ENCODE results near the gene SAP25.

The SAP25 gene

DNA sequence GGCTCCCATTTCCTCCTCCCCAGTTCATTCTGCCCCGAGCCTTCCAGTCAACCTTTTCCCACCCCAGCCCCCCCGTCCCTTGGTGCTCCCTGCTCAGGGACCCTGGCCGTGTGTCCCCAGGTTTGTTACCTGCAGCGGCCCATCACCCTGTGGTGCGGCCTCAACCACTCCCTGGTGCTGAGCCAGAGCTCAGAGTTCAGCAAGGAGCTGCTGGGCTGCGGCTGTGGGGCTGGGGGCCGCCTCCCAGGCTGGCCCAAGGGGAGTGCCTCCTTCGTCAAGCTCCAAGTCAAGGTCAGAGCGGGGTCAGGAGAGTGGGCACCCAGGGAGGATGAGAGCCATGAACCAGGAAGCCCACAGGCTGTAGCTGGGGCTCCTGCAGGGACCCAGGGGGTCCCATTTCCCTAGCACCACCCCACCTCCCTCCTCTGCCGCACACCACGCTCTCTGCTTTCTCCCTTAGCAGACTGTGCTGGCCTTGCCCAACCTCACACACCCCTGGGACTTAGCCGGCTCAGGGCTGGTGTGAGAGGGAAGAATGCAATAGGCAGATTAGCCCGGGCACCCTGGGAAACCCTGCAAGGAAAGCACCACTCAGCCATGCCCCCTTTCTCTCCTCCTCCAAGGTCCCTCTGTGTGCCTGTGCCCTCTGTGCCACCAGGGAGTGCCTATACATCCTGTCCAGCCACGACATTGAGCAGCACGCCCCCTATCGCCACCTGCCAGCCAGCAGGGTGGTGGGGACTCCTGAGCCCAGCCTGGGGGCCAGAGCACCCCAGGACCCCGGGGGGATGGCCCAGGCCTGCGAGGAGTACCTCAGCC lies 26.4 kb upstream of the SAP25 start:
- DNase-seq (ENCODE audit: low read depth) = no peak
- H3K4me3 ChIP-seq (ENCODE audit: low read depth, low read length) = no peak overlapping the region

DNA sequence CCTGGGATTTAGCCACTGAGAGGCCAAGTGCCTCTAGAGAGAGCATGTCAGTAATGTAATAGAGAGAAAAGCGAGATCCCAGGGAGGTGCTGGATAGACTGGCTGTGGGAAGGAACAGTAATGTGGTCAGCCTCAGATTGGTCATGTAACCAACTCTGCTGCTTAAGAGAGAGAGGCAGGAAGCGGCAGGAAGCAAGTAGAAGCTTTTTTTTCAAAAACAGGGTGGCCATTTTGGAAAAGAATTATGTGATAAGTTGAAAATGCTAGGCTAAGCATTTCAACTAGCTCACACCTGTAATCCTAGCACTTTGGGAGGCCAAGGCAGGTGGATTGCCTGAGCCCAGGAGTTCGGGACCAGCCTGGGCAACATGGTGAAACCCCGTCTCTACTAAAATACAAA lies 24.7 kb upstream of the SAP25 start:
- DNase-seq (ENCODE audit: low read depth) = no peak

DNA sequence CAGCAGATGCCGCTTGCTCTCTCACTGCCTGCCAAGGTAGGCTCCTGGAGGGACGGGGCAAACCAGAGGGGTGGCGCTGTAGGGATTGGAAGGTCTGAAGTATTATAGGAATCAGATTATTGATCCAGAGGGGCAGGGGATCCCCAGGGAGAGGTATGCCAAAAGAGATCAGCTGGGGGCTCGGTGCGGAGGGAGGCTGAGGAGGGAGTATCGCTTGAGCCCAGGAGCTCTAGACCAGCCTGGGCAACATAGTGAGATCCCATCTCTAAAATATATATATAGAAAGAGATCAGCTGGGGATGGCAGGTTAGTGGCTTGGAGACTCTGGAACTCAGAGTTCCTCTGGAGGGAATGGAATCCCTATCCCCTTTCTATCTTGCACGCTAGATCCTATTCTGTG lies 21.5 kb upstream of the SAP25 start:
- no peak for DNase-seq (ENCODE audit: low read depth)
- no peak overlapping the region for H3K4me3 ChIP-seq (ENCODE audit: low read depth, low read length)

More for the DNA sequence above, 24.7 kb upstream of the SAP25 start:
- no peak overlapping the region for H3K4me3 ChIP-seq (ENCODE audit: low read depth, low read length)

DNA sequence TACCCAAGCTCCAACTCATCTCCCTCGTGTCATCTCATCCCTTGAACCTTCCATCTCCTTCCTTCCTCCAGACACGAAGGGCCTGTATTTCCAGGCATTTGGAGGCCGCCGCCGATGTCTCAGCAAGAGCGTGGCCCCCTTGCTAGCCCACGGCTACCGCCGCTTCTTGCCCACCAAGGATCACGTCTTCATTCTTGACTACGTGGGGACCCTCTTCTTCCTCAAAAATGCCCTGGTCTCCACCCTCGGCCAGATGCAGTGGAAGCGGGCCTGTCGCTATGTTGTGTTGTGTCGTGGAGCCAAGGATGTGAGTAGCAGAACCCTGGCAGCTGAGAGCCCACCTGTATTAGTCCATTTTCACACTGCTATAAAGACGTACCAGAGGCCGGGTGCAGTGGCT lies 17.9 kb upstream of the SAP25 start:
- no peak overlapping the region for H3K4me3 ChIP-seq (ENCODE audit: low read depth, low read length)
- DNase-seq (ENCODE audit: low read depth) = no peak

DNA sequence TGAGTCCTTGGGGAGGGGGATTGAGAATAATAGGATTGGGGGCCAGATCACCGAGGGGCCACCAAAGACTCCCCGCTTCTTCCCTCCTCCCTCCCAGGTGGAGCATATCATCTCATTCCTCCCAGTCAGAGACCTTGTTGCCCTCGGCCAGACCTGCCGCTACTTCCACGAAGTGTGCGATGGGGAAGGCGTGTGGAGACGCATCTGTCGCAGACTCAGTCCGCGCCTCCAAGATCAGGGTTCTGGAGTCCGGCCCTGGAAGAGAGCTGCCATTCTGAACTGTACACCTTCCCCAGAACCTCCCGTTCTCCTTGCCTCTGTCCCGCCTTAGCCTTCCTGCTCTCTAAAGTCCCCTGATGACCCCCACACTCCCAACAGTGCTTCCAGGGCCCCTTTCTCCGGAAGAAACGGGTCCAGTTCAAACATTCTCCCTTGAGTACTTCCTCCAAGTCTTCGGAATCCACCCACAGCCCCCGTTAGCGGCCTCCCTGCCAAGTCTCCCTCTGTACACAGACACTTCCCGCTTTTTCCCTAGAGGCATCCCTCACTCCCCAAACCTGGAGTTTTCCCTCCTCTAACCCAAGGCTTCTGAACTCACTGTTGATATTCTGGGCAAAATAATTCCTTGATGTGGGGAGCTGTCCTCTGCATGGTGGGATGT lies 16.5 kb upstream of the SAP25 start:
- H3K4me3 ChIP-seq (ENCODE audit: low read depth, low read length) = no peak overlapping the region
- DNase-seq (ENCODE audit: low read depth) = no peak

DNA sequence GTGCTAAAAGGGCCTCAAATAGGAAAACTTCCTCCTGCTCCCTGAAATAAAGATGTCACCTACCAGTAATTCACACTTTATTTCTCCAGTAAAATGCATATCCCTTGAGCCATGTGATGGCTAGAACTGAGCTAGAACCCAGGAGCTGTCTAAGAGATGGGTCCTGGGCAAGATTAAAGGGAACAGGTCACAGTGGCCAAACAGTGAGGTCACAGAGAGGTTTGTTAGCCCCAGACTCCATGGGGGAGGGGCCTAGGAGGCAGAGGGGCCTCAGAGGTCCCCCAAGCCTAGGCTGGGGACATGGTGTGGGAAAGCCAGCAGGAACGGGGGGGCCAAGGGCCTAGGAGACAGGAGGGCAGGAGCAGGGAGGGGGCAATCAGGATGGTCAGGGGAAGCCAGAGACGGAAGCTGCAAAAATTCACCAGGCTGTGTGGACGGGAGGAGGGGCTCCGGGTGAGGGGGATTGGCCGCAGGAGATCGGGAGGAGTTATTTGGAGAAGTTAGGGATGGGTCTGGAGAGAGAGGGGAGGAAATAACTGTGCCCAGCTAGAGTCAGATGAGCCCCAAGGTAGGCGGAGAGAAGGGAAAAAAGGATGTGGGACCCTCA lies 15.7 kb upstream of the SAP25 start:
- no peak for DNase-seq (ENCODE audit: low read depth)

DNA sequence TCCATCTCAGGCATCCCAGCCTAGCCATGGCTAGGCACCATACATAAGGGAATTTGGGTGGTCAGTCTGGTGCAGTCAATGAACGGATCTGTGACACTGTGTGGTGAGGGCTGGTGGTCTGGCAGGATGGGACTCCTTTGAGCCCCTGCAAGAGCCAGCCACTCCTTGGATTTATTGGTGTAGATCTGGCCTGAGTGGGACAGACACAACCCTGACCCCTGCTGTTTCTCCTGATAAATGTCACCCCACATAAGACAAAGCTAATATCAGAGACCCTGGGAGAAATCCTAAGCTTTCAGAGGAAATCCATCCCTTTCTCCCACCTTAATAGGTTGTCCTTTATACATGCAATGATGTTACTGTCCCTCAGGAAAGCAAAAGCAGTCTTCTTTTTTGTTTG lies 14.7 kb upstream of the SAP25 start:
- no peak for DNase-seq (ENCODE audit: low read depth)
- no peak overlapping the region for H3K4me3 ChIP-seq (ENCODE audit: low read depth, low read length)

More for the DNA sequence above, 15.7 kb upstream of the SAP25 start:
- H3K4me3 ChIP-seq (ENCODE audit: low read depth, low read length) = no peak overlapping the region

DNA sequence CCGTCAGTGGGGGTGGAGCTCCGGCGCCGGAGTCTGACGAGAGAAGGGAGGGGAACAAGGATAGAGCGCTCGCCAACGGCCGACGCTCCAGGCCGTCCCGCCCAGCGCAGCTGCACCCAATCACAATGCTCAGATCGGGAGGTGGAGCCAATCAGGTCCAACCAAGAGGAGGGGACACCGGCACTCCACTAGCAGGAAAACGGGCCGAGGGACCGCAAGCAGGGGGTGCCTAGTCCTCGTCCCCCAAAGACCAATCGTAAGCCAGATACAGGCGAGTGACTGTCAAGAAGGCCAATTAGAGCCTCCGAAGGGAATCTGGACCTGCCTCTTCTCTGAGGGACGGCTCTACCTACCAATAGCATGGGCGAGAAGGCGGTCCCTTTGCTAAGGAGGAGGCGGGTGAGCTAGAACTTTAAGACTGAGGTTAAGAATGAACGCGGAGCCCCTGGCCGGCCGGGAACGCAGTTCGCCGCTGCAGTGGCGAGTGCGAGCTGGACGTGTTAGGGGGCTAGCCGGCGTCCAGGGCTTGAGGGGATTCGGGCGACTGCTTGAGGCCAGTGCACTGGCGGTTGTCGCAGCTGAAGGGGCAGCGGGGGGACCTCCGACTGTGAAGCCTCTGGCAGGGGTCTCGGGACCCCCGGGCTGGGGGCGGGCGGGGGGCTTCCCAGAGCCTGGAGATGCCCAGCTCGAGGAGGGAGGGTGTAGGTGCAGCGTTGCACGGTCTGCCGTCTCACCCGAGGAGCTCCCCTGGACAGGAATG lies 12.7 kb upstream of the SAP25 start, which contains the start of gene FBXO24:
FBXO24 (plus strand) TSS at position 63 of the 760 bp plus-strand sequence; CDS start at position 361, 298 bp downstream.
- peak; percentile 100 for DNase-seq (ENCODE audit: low read depth)
- H3K4me3 ChIP-seq (ENCODE audit: low read depth, low read length) = peak within 1 kb of the TSS; percentile 96

DNA sequence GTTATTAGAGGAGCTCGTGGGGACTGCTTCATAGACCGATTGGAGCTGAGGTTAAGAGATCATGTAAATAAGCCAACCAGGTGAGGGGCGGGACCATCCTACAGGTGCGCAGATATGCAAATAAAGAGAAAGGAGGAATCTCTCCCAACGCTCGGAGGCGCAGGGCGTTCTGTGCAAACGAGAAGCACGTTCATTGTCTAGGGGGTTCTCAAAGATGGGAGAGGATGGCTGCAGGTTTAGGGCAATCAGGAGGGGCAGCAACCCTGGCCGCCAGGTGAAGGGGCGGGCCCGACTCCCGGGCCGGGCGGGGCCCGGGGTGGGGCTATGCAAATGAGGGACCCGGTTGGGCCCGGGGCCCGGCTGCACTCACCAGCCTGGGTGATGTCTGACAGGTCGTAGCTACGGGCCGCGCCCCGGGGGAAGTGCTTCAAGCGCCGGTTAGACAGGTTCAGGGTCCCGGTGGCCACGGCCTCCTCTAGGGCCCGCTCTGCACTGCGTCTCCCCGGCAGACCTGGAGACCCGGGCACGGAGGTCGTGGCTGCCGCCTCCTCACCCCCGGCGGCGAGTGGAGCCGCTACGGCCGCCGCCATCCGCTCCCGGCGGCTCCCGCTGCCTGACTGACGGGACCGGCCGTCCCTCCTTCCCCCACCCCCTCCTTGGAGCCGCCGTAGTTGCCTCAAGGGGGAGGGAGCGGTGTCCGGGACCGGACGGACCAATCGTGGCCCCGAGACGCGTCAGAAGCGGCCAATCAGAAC lies 12.0 kb upstream of the SAP25 start, which contains the start of gene LRCH4:
LRCH4 (minus strand) TSS at position 619 of the 755 bp plus-strand sequence; CDS start at position 590, 29 bp downstream.
- peak within 1 kb of the TSS; percentile 96 for H3K4me3 ChIP-seq (ENCODE audit: low read depth, low read length)

DNA sequence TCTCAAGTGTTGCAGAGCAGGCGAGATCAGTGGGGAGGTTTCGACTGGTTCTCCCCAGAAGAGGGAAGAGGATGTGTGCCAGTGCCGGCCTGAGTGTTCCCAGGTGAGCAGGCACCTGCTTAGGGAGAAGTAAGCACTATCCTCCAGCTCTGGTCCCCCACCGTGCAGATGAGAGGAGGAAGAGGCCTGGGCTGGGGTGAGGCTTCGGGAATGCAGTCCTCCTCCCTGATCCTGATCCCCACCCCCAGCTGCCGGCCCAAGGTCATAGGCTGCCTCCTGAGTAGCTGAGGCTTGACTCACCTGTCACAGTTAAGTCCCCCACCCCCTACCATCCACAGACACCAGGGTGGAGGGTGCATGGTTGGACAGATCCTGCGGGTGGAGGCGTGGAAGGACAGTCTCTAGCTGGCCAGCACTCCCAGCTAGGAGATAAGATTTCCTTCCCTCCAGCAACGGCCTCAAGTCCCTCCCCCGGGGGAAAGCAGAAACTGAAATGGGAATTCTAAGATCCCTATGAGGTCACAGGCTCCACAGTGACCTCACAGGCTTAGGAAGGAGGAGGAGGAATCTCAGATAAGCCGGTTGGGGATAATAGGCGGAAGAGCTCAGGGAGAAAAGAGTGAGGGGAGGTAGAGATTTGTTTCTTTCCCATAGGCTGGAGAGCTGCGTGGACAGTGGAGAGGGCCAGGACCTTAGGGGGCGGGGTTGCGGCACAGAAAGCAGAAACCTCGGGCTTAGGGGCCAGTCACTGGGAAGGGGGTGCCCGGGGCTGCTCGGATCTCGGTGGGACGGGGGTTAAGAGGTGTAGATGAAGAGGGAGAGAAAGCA lies 11.2 kb upstream of the SAP25 start:
- H3K4me3 ChIP-seq (ENCODE audit: low read depth, low read length) = peak overlapping the region; percentile 96
- no peak for DNase-seq (ENCODE audit: low read depth)

More for the DNA sequence above, 12.0 kb upstream of the SAP25 start, which contains the start of gene LRCH4:
- no peak for DNase-seq (ENCODE audit: low read depth)

DNA sequence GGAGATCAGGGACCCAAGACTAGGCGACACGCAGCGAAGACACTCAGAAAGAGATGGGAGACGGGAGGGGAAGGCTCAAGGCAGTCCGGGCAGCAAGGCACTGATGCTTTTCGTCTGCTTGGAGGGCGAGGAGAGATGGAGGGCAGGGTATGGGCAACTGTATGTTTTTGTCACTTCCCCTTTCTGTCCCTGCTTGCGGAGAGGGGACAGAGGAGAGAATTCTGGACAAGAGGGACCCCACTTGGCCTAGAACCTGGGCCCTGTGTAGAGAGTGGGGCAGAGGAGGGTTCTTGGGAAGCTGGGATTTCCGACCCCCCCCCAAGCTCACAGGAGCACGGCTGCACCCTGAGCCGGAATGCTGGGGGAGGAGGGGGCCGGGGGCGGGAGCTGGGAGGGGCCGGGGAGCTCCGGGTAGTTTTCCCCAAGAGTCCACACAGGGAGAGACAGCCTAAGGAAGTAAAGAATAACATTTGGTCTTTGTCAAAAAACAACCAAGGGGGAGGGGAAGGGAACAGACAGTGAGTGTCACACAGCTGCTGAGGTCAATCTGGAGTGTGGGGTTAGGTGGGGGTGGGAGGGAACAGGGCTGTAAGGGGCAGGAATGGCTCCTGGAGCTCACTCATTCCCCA lies 10.5 kb upstream of the SAP25 start:
- no peak for DNase-seq (ENCODE audit: low read depth)
- H3K4me3 ChIP-seq (ENCODE audit: low read depth, low read length) = peak overlapping the region; percentile 96

DNA sequence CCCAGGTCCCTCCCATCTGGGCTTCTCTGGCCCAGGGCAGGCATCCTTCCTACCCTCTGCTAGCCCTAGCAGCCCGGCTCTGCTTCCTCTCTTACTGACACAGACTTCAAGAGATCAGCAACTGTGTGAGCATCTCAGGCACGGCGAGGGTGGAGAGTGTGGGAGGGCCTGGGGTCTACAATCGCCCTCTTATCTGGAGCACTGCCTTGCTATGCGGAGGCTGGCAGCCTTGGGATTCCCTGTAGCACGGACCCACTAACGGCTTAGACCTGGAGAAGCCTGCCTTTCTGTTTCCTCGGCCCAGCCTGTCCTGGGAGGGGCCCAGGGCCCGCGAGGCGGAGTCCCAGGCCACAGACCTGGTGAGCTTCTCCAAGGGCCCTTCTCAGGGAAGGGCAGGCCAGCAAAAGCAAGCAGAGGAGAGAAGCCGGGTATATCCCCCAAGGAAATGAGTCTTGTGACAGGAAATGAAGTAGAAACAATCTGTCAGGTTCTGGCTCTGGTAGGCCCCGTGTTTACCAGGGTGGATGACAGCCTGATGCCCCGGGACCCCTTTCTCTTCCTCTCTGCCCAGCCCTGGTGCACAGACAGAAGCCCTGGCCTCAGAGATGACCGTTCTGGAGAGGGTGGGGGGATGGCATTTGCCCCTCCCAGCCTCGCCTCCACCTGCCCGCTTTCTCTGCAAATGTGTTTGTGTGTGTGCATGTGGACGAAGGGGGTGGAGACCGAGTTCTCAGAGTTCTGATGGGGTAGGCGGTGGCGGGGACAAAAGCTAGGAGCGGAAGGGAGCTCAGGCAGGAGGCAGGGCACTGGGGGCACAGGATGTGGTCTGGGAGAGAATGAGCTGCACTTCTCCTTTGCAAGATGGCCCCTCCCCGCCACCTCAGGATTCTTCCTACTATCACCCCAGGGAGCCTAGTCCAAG lies 9.7 kb upstream of the SAP25 start:
- DNase-seq (ENCODE audit: low read depth) = no peak
- H3K4me3 ChIP-seq (ENCODE audit: low read depth, low read length) = peak overlapping the region; percentile 96

DNA sequence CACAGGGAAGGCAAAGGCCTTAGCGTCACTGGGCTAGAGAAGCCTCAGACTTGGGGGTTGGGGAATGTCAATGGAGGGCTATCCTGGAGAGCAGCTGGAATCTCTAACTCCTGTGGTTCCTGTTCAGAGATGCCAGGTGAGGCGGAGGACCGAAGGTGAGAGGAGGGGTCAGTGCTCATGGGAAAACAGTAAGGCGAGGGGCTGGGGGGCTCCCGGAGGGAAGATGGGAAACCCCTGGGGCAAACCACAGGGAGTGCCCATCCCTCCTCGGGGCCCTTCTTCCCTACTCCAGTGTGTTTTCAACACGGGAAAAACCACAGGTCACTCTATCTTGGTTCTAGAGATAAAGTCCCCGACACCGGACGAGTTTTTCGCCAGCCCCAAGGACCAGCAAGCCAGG lies 8.9 kb upstream of the SAP25 start:
- no peak overlapping the region for H3K4me3 ChIP-seq (ENCODE audit: low read depth, low read length)

DNA sequence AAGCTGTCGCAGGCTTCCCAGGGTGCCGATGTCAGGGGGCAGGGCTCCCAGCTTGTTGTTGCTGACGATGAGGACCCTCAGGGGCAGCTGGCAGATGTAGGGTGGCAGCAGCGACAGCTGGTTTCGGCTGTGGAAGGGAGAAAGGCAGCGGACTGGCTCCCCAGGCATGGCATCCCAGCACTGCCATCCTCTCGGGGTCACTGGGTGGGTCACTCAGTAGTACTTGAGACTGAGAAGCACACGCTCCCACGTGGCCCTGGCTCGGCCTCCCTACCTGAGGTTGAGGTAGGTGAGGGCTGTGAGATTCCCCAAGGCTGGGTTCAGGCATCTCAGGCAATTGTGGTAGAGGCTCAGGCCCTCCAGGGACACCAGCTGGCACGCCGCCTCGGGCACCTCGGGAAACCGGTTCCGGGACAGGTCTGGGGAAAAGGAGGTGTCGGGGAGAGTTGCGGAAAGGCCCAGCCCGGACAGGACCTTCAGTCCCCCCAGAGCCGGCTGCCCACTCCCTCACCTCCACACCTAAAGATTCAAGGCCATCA lies 8.4 kb upstream of the SAP25 start:
- no peak overlapping the region for H3K4me3 ChIP-seq (ENCODE audit: low read depth, low read length)

More for the DNA sequence above, 8.9 kb upstream of the SAP25 start:
- DNase-seq (ENCODE audit: low read depth) = no peak

DNA sequence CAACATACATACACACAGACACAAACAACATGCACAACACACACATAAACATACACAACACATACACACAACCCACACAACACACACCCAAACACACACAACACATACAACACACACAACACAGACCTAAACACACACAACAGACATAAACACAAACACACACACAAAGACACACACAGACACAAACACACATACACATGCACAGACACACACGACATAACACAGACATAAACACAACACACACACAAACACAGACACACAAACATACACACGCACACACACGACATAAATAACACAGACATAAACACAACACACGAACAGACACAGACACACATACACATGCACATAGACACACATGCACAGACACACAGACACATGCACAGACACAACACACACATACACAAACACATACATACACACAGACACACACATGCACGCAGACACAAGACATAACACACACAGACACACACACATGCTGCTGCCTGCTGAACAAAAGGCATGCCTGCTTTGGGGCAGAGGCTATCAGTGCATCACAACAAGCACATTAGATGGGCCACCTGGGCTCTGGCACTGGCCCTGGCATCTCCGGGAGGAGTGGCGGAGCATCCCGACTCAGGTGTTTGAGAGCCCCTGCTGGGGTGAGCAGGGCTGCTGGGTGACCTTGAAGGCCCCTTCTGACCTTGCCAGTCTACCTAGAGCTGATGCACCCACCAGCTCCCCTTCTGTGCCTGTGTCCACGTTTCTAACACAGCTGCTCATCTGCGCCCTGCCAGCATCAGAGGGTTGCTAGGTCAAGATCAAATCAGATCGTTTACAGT lies 7.0 kb upstream of the SAP25 start:
- no peak for DNase-seq (ENCODE audit: low read depth)
- no peak overlapping the region for H3K4me3 ChIP-seq (ENCODE audit: low read depth, low read length)

More for the DNA sequence above, 8.4 kb upstream of the SAP25 start:
- no peak for DNase-seq (ENCODE audit: low read depth)

Measured in skeletal muscle cell (primary cell).